CD8-positive, alpha-beta memory T cell (primary cell): ENCODE results near the gene TP53TG3. TPM values are rescaled to one million over a fixed set of nuclear protein-coding genes. Genes with fewer than 3 reads are reported as not detected.
"Not testable (repeated sequence)": the region's sequence is repeated elsewhere in the genome, so short reads cannot be mapped to it uniquely, and the experiment has no call there.

Experiments used
- CTCF ChIA-PET: fragments of 350-600 bp; sonication (Branson Sonifier 250); formaldehyde crosslinking; loops from one replicate; lab custom pipeline; 2021; ENCODE audit warnings: antibody characterized with exemption; lab: Charles Lee
- POLR2A ChIA-PET: fragments of 350-600 bp; sonication (Branson Sonifier 250); formaldehyde crosslinking; loops from one replicate; lab custom pipeline; 2021; ENCODE audit warnings: antibody characterized with exemption; lab: Charles Lee
- DNase-seq, 5 donors: peaks; one replicate each; pipeline versions ENCODE4 v3.0.0 to v3.0.0-alpha.2; 2020 to 2022; ENCODE audit warnings: mixed read lengths in 1 of 5
- H3K27ac ChIP-seq: one replicate; pipeline ENCODE4 v1.7.0; 2013; ENCODE audit warnings: low read depth, mild to moderate bottlenecking, low read length, moderate library complexity
- H3K27me3 ChIP-seq: 2 replicates; pipeline ENCODE4 v1.7.0; 2013; ENCODE audit warnings: low read length, mild to moderate bottlenecking; ENCODE audit not compliant: insufficient read depth, poor library complexity, severe bottlenecking
- H3K36me3 ChIP-seq: 2 replicates; pipeline ENCODE4 v1.7.0; 2013; ENCODE audit warnings: mild to moderate bottlenecking, low read length, moderate library complexity; ENCODE audit not compliant: insufficient read depth
- H3K4me1 ChIP-seq: 2 replicates; pipeline ENCODE4 v1.7.0; 2013; ENCODE audit warnings: mild to moderate bottlenecking, low read length, moderate library complexity; ENCODE audit not compliant: insufficient read depth
- H3K4me3 ChIP-seq: 2 replicates; pipeline ENCODE4 v1.7.0; 2013; ENCODE audit warnings: mild to moderate bottlenecking, low read length
- H3K9me3 ChIP-seq: 2 replicates; pipeline ENCODE4 v1.7.0; 2013; ENCODE audit warnings: mild to moderate bottlenecking, low read length
- H3K27ac Mint-ChIP-seq, 8 donors: one replicate each; pipeline ENCODE4 v1.8.0; 2020 to 2021; ENCODE audit warnings: mixed read lengths in 8 of 8, mild to moderate bottlenecking in 6 of 8, inconsistent platforms in 3 of 8, moderate library complexity in 3 of 8
- H3K27me3 Mint-ChIP-seq, 2 donors: one replicate each; pipeline ENCODE4 v1.8.0; 2020 to 2021; ENCODE audit warnings: mixed read lengths in 2 of 2, mild to moderate bottlenecking in 1 of 2, moderate library complexity in 1 of 2
- H3K36me3 Mint-ChIP-seq, 3 donors: one replicate each; pipeline ENCODE4 v1.8.0; 2020 to 2021; ENCODE audit warnings: mixed read lengths in 3 of 3, inconsistent platforms in 1 of 3, mild to moderate bottlenecking in 1 of 3
- H3K4me1 Mint-ChIP-seq, 3 donors: one replicate each; pipeline ENCODE4 v1.8.0; 2020 to 2021; ENCODE audit warnings: mixed read lengths in 3 of 3, inconsistent platforms in 1 of 3, mild to moderate bottlenecking in 1 of 3
- H3K4me3 Mint-ChIP-seq, 7 donors: one replicate each; pipeline ENCODE4 v1.8.0; 2020 to 2021; ENCODE audit warnings: mixed read lengths in 7 of 7, mild to moderate bottlenecking in 6 of 7, moderate library complexity in 4 of 7, inconsistent platforms in 2 of 7
- H3K9me3 Mint-ChIP-seq, 5 donors: one replicate each; pipeline ENCODE4 v1.8.0; 2020 to 2022; ENCODE audit warnings: mixed read lengths in 5 of 5, mild to moderate bottlenecking in 3 of 5, moderate library complexity in 2 of 5, inconsistent platforms in 1 of 5
- polyA plus RNA-seq: library from polyadenylated mRNA; unstranded; fragments of 300-500 nt; fragmentation: Illumina TruSeq; gene quantifications from one replicate; pipeline ENCODE4 v1.2.3, GENCODE V29; 2021
- total RNA-seq, 2 experiments: library from RNA; stranded (reverse); gene quantifications; one replicate each; pipeline ENCODE4 v1.2.3, GENCODE V29; 2021

TP53TG3 gene, protein sequence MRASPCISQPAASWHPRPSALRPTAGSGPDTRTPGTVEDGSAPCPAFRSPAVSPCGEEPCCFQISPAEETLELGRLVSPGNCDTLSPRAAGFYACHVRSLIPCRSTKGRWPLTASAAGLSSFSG
- total RNA-seq (not detected), polyA plus RNA-seq (not detected)

DNA sequence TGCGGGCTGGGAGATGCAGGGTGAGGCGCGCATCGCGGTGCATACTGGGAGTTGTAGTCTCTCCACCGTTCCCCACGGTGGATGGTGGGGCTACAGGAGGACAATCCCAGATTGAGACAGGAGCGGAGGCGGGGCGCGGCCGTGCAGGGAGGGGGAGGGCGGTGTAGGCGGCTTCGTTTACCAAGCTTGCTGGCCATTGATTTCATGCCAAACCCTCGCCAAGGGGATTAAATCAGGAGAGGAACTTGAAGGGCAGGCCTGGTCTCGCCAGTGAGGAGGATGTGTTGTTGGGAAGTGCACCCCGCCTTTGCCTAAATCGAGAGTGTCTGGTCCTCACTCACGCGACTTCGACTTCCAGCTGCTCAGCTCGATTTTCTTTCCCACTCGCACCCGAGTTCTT is at the start of gene TP53TG3:
Gene TP53TG3 (minus strand): TSS at position 101 of the 400 bp plus-strand sequence. CDS start 68 bp downstream, at position 33.
- H3K9me3 ChIP-seq, DNase-seq, H3K4me3 Mint-ChIP-seq, H3K27me3 ChIP-seq, H3K4me1 ChIP-seq, H3K27me3 Mint-ChIP-seq, H3K27ac ChIP-seq, H3K36me3 Mint-ChIP-seq, H3K9me3 Mint-ChIP-seq, H3K4me1 Mint-ChIP-seq, POLR2A ChIA-PET, H3K4me3 ChIP-seq, H3K27ac Mint-ChIP-seq, H3K36me3 ChIP-seq, CTCF ChIA-PET: not testable (repeated sequence)

DNA sequence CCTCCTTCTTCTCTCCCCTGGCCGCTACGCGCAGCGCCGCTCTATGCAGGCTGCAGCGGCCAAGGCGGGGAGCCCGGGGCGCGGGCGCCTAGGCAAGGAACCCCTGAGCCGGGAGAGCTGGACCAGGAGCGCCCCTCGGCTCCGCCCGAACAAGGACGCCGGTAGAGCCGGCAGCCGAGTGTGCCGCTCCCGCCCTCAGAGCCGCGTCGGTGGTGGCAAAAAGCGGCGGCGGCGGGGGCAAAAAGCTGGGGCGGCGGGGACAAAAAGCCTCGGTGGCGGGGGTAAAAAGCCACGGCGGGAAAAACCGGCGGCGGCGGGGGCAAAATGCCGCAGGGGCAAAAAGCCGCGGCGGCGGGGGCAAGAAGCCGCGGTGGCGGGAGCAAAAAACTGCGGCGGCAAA is 25.1 kb downstream of the TP53TG3 start:
- H3K4me1 Mint-ChIP-seq, H3K27ac ChIP-seq, DNase-seq, H3K27me3 ChIP-seq, H3K9me3 ChIP-seq, H3K36me3 ChIP-seq, H3K4me1 ChIP-seq, H3K9me3 Mint-ChIP-seq, H3K36me3 Mint-ChIP-seq, H3K4me3 Mint-ChIP-seq, H3K27me3 Mint-ChIP-seq, H3K4me3 ChIP-seq, POLR2A ChIA-PET, CTCF ChIA-PET, H3K27ac Mint-ChIP-seq: not testable (repeated sequence)

DNA sequence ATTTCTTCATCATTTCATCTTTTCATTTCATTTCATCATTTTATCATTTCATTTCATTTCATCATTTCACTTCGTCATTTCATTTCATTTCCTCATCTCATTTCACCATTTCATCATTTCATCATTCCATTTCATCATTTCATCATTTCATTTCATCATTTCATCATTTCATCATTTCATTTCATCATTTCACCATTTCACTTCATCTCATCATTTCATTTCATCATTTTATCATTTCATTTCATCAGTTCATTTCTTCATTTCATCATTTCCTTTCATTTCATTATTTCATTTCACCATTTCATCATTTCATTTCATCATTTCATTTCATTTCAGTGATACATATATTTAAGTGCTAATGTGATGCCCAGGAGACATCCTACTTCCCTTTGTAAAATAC is 28.4 kb downstream of the TP53TG3 start:
- H3K36me3 ChIP-seq, DNase-seq, H3K27me3 ChIP-seq, H3K27ac ChIP-seq, H3K36me3 Mint-ChIP-seq, H3K27ac Mint-ChIP-seq, H3K9me3 ChIP-seq, H3K4me3 Mint-ChIP-seq, POLR2A ChIA-PET, H3K4me3 ChIP-seq, H3K27me3 Mint-ChIP-seq, H3K4me1 Mint-ChIP-seq, H3K4me1 ChIP-seq, CTCF ChIA-PET: not testable (repeated sequence)
- H3K9me3 Mint-ChIP-seq = peaks cover 0 to 13% (median 10%) of the 10 kb centered on the region in 5 donors

DNA sequence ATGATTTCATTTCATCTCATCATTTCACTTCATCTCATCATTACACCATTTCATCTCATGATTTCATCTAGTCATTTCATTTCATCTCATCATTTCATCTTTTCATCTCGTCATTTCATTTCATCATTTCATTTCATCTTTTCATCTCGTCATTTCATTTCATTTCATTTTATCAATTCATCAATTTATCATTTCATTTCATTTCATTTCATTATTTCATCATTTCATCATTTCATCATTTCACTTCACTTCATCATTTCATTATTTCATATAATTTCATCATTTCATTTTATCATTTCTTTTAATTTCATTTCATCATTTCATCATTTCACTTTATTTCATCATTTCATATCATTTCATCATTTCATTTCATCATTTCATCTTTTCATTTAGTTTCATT is 29.2 kb downstream of the TP53TG3 start:
- H3K36me3 Mint-ChIP-seq, POLR2A ChIA-PET, CTCF ChIA-PET, H3K27me3 Mint-ChIP-seq, H3K9me3 ChIP-seq, H3K4me3 Mint-ChIP-seq, DNase-seq, H3K27me3 ChIP-seq, H3K27ac Mint-ChIP-seq, H3K4me3 ChIP-seq, H3K36me3 ChIP-seq, H3K27ac ChIP-seq, H3K4me1 Mint-ChIP-seq, H3K4me1 ChIP-seq: not testable (repeated sequence)
- peaks cover 0 to 13% (median 10%) of the 10 kb centered on the region in 5 donors for H3K9me3 Mint-ChIP-seq

DNA sequence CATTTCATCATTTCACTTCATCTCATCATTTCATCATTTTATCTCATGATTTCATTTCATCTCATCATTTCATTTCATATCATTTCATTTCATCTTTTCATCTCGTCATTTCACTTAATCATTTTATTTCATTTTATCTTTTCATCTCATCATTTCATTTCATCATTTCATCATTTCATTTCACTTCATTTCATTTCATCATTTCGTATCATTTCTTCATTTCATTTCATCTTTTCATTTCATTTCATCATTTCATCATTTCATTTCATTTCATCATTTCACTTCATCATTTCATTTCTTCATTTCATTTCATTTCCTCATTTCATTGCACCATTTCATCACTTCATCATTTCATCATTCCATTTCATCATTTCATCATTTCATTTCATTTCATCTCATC is 29.8 kb downstream of the TP53TG3 start:
- H3K9me3 ChIP-seq, H3K36me3 Mint-ChIP-seq, H3K4me3 Mint-ChIP-seq, CTCF ChIA-PET, H3K4me1 Mint-ChIP-seq, POLR2A ChIA-PET, H3K4me3 ChIP-seq, H3K4me1 ChIP-seq, H3K27ac ChIP-seq, H3K27ac Mint-ChIP-seq, H3K27me3 Mint-ChIP-seq, DNase-seq, H3K27me3 ChIP-seq, H3K36me3 ChIP-seq: not testable (repeated sequence)
- H3K9me3 Mint-ChIP-seq = peaks cover 0 to 13% (median 10%) of the 10 kb centered on the region in 5 donors

DNA sequence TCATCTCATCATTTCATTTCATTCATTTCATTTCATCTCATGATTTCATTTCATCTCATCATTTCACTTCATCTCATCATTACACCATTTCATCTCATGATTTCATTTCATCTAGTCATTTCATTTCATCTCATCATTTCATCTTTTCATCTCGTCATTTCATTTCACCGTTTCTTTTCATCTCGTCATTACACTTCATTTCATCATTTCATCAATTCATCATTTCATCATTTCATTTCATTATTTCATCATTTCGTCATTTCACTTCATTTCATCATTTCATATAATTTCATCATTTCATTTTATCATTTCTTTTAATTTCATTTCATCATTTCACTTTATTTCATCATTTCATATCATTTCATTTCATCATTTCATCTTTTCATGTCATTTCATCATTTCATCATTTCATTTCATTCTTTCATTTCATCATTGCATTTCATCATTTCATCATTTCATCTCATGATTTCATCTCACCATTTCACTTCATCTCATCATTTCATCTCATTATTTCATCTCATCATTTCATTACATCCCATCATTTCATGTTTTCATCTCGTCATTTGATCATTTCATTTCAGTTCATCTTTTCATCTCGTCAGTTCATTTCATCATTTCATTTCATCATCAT is 30.6 kb downstream of the TP53TG3 start:
- H3K27me3 ChIP-seq, H3K27ac Mint-ChIP-seq, H3K27me3 Mint-ChIP-seq, DNase-seq, H3K36me3 ChIP-seq, H3K4me3 ChIP-seq, H3K27ac ChIP-seq, H3K4me3 Mint-ChIP-seq, H3K4me1 ChIP-seq, POLR2A ChIA-PET, H3K36me3 Mint-ChIP-seq, CTCF ChIA-PET, H3K4me1 Mint-ChIP-seq, H3K9me3 ChIP-seq: not testable (repeated sequence)
- peaks cover 0 to 13% (median 10%) of the 10 kb centered on the region in 5 donors for H3K9me3 Mint-ChIP-seq

DNA sequence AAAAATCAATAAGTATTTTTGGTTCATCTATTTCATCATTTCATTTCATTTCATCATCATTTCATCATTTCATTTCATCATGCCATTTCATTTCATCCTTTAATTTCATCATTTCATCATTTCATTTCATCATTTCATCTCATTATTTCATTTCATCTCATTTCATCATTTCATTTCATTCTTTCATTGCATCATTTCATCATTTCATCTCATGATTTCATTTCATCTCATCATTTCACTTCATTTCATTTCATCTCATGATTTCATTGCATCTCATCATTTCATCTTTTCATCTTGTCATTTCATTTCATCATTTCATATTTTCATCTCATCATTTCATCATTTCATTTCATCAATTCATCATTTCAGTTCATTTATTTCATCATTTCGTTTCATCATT is 31.2 kb downstream of the TP53TG3 start:
- H3K36me3 ChIP-seq, H3K4me1 ChIP-seq, H3K27ac ChIP-seq, CTCF ChIA-PET, H3K27me3 ChIP-seq, DNase-seq, H3K4me1 Mint-ChIP-seq, H3K9me3 ChIP-seq, H3K27ac Mint-ChIP-seq, H3K27me3 Mint-ChIP-seq, H3K4me3 ChIP-seq, POLR2A ChIA-PET, H3K4me3 Mint-ChIP-seq, H3K36me3 Mint-ChIP-seq: not testable (repeated sequence)
- peaks cover 0 to 13% (median 10%) of the 10 kb centered on the region in 5 donors for H3K9me3 Mint-ChIP-seq

DNA sequence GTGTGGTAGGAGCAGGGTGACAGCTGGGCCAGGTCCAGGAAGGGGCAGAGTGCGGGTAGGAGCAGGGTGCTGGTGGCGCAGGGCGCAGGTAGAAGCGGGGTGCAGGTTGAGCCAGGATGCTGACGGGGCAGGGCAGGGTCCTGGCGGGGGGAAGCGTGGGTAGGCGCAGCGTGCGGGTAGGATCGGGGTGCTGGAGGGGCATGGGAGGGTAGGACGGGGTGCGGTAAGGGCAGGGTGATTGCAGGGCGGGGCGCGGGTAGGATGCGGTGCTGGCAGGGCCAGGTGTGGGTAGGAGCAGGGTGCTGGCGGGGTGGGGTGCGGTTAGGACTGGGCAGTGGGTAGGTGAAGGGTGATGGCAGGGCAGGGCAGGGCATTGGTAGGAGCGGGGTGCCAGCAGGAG is 38.4 kb downstream of the TP53TG3 start:
- DNase-seq, H3K27me3 Mint-ChIP-seq, CTCF ChIA-PET, H3K4me3 ChIP-seq, H3K36me3 ChIP-seq, H3K9me3 Mint-ChIP-seq, H3K27ac ChIP-seq, H3K27me3 ChIP-seq, H3K36me3 Mint-ChIP-seq, H3K27ac Mint-ChIP-seq, H3K4me3 Mint-ChIP-seq, H3K4me1 Mint-ChIP-seq, H3K9me3 ChIP-seq, H3K4me1 ChIP-seq, POLR2A ChIA-PET: not testable (repeated sequence)

DNA sequence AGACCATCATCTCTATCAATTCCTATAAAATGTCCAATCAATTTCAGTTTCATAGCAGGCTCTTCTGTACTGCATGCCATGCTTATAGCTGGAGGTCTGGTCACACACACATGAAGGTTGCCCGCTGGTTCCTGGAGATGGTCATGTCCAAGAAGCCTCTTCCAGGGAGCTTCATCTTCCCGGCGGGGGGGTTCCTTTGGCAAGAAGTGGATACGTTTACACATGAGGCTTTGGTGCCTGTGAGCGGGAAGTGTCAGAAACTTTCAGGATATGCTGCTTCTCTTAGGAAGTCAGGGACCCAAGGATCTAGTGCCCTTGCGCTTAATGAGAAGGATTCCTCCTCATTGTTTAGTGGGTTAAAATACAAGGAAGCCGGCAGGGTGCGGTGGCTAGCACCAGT is 43.9 kb downstream of the TP53TG3 start:
- H3K36me3 ChIP-seq, H3K4me1 ChIP-seq, H3K27ac Mint-ChIP-seq, H3K36me3 Mint-ChIP-seq, H3K4me3 Mint-ChIP-seq, H3K9me3 ChIP-seq, CTCF ChIA-PET, H3K4me1 Mint-ChIP-seq, POLR2A ChIA-PET, DNase-seq, H3K27me3 Mint-ChIP-seq, H3K4me3 ChIP-seq, H3K9me3 Mint-ChIP-seq, H3K27ac ChIP-seq, H3K27me3 ChIP-seq: not testable (repeated sequence)
